Measurements from ENCODE around the gene HSD3B1.

GRCh38 chr1:119504831-119505230 lies 2.2 kb upstream of the HSD3B1 start:
- no peak for TF ChIP-seq SPI1 (IDR thresholded peaks at IDR 0.05; ENCODE audit: low read depth, low read length)
- no peak for TF ChIP-seq POLR2A (IDR thresholded peaks at IDR 0.05; ENCODE audit: low read depth, low read length)
